K562 (cell line): Measurements from ENCODE around the gene DNAH3. TPM values are rescaled to one million over a fixed set of nuclear protein-coding genes. Genes with fewer than 3 reads are reported as not detected.

ENCODE experiments used
- ATAC-seq: fragments of 200-7000 bp; cut with Tn5 transposase; 3 replicates; pipeline ENCODE4 v1.9.1; 2020; ENCODE audit warnings: moderate library complexity
- BruUV-seq: library from RNA; stranded (reverse); fragments of 400-500 nt; replicated peaks from 2 replicates; lab custom pipeline; 2021; lab: Mats Ljungman, UMichigan
- CTCF ChIA-PET: fragments of 300-600 bp; formaldehyde crosslinking; extraction: SDS; loops from one replicate; lab custom pipeline; 2021; ENCODE audit warnings: low intra/inter-chr PET ratio; lab: Yijun Ruan, JAX
- POLR2A ChIA-PET: fragments of 300-600, 350-650 bp; sonication (Branson Sonifier 250); formaldehyde crosslinking; extraction: SDS; loops from one replicate; lab custom pipeline; 2021; ENCODE audit warnings: antibody characterized with exemption, inconsistent platforms; lab: Yijun Ruan, JAX
- DNase-seq, 4 experiments: peaks; one replicate each; pipeline versions ENCODE4 v3.0.0 to v3.0.0-alpha.2; 2011 to 2018; ENCODE audit warnings: low spot score in 3 of 4, mixed read lengths in 3 of 4; ENCODE audit errors: extremely low read depth in 1 of 4
- FAIRE-seq: peaks from 2 replicates; lab custom pipeline; 2011; peaks lifted over from hg19 to GRCh38; lab: Jason Lieb, UNC
- H2AFZ ChIP-seq: 2 replicates; pipeline ENCODE4 v1.6.0; 2011; ENCODE audit warnings: low read depth, low read length, control low read depth, inconsistent platforms
- H3K27ac ChIP-seq: fragments of 200-600 bp; 3 replicates; pipeline ENCODE4 v1.8.0; 2011; ENCODE audit warnings: low read depth, mild to moderate bottlenecking, control low read depth, inconsistent platforms, low read length, moderate library complexity, mixed read lengths; ENCODE audit errors: extremely low read depth
- H3K27me3 ChIP-seq, 2 experiments: fragments of 300-600 bp in 1 of 2; 2 replicates in 1 of 2; 3 replicates in 1 of 2; pipeline versions ENCODE4 v1.6.0 to v1.8.0; 2011; ENCODE audit warnings: inconsistent platforms in 2 of 2, low read length in 2 of 2, mild to moderate bottlenecking in 1 of 2, mixed read lengths in 1 of 2, moderate library complexity in 1 of 2; ENCODE audit not compliant: control insufficient read depth in 2 of 2, insufficient read depth in 2 of 2
- H3K36me3 ChIP-seq: fragments of 300-600 bp; 3 replicates; pipeline ENCODE4 v1.8.0; 2011; ENCODE audit warnings: mild to moderate bottlenecking, low read length, inconsistent platforms; ENCODE audit not compliant: control insufficient read depth, insufficient read depth
- H3K4me1 ChIP-seq, 2 experiments: fragments of 200-600 bp in 1 of 2; replicated peaks in 1 of 2; 2 replicates in 1 of 2; 3 replicates in 1 of 2; pipeline versions ENCODE4 v1.5.1 to v1.8.0; 2011; ENCODE audit warnings: inconsistent platforms in 2 of 2, low read length in 2 of 2, mild to moderate bottlenecking in 1 of 2, mixed read lengths in 1 of 2, moderate library complexity in 1 of 2; ENCODE audit not compliant: control insufficient read depth in 2 of 2, insufficient read depth in 2 of 2
- H3K4me2 ChIP-seq: 2 replicates; pipeline ENCODE4 v1.6.1; 2011; ENCODE audit warnings: low read length, control low read depth, inconsistent platforms, mixed read lengths; ENCODE audit not compliant: insufficient read depth
- H3K4me3 ChIP-seq: fragments of 200-600 bp; sonication (generic), shearing (Covaris generic); 2 replicates; pipeline ENCODE4 v1.5.1; 2016; ENCODE audit warnings: control low read depth, inconsistent platforms
- H3K79me2 ChIP-seq: fragments of 200-600 bp; 3 replicates; pipeline ENCODE4 v1.8.0; 2011; ENCODE audit warnings: low read length, inconsistent platforms; ENCODE audit not compliant: control insufficient read depth, insufficient read depth
- H3K9ac ChIP-seq, 2 experiments: 2 replicates each; pipeline versions ENCODE4 v1.6.0 to v1.6.1; 2011; ENCODE audit warnings: low read depth in 2 of 2, low read length in 2 of 2, control low read depth in 1 of 2, inconsistent platforms in 1 of 2, mild to moderate bottlenecking in 1 of 2, mixed read lengths in 1 of 2; ENCODE audit not compliant: insufficient read depth in 1 of 2
- H3K9me1 ChIP-seq: one replicate; pipeline ENCODE4 v1.6.0; 2011; ENCODE audit warnings: inconsistent platforms, mild to moderate bottlenecking, low read length, moderate library complexity; ENCODE audit not compliant: control insufficient read depth, insufficient read depth
- H3K9me3 ChIP-seq: replicated peaks from 2 replicates; pipeline ENCODE4 v1.5.1; 2011; ENCODE audit warnings: low read depth, low read length, inconsistent platforms; ENCODE audit not compliant: control insufficient read depth, insufficient read depth
- H4K20me1 ChIP-seq: replicated peaks from 2 replicates; pipeline ENCODE4 v1.6.1; 2011; ENCODE audit warnings: low read length, inconsistent platforms, mixed read lengths; ENCODE audit not compliant: control insufficient read depth, insufficient read depth
- ARID1B ChIP-seq: fragments of 450-650 bp; IDR thresholded peaks from 2 replicates; pipeline ENCODE4 v1.6.1; 2016; ENCODE audit warnings: antibody characterized with exemption, mild to moderate bottlenecking, inconsistent platforms
- ATF7 ChIP-seq: fragments of 450-650 bp; IDR thresholded peaks from 2 replicates; pipeline ENCODE4 v1.7.1; 2014; ENCODE audit warnings: mild to moderate bottlenecking, moderate library complexity
- BHLHE40 ChIP-seq: IDR thresholded peaks from 2 replicates; pipeline ENCODE4 v1.6.1; 2011; ENCODE audit warnings: low read length, improper control_type of control experiment
- CGGBP1 ChIP-seq: fragments of 250-450 bp; sonication (Bioruptor Pico); IDR thresholded peaks from 2 replicates; pipeline ENCODE4 v1.9.0; 2021; ENCODE audit warnings: mild to moderate bottlenecking
- KLF13 ChIP-seq: fragments of 450-650 bp; IDR thresholded peaks from 2 replicates; pipeline ENCODE4 v1.6.1; 2016; ENCODE audit warnings: missing genetic modification characterization, low read depth, mild to moderate bottlenecking, missing compliant biosample characterization, moderate library complexity, borderline replicate concordance
- MEF2D ChIP-seq: conservative IDR thresholded peaks from 2 replicates; pipeline ENCODE4 v1.6.1; 2016; ENCODE audit warnings: low read depth, missing genetic modification characterization, missing compliant biosample characterization
- MNT ChIP-seq, 2 experiments: fragments of 450-650 bp; conservative IDR thresholded peaks; 2 replicates each; pipeline ENCODE4 v1.6.1; 2017; ENCODE audit warnings: mild to moderate bottlenecking in 2 of 2, moderate library complexity in 2 of 2
- POLR2A ChIP-seq: fragments of 450-650 bp; conservative IDR thresholded peaks from 2 replicates; pipeline ENCODE4 v1.6.1; 2016
- POLR2H ChIP-seq: IDR thresholded peaks from 2 replicates; pipeline ENCODE4 v1.6.1; 2016; ENCODE audit warnings: missing genetic modification characterization, low read depth, mild to moderate bottlenecking, control low read depth, missing compliant biosample characterization, moderate library complexity
- SMARCA5 ChIP-seq: fragments of 450-650 bp; IDR thresholded peaks from 2 replicates; pipeline ENCODE4 v1.6.1; 2016
- USF1 ChIP-seq: sonication (generic); formaldehyde crosslinking; IDR thresholded peaks from 2 replicates; pipeline ENCODE4 v1.9.0; 2022; ENCODE audit warnings: mild to moderate bottlenecking, missing genetic modification reagents
- ZC3H8 ChIP-seq: fragments of 450-650 bp; IDR thresholded peaks from 2 replicates; pipeline ENCODE4 v1.6.1; 2017
- ZNF24 ChIP-seq: fragments of 450-650 bp; IDR thresholded peaks from 2 replicates; pipeline ENCODE4 v1.6.1; 2016
- ZNF511 ChIP-seq: sonication (generic); formaldehyde crosslinking; IDR thresholded peaks from 2 replicates; pipeline ENCODE4 v1.8.0; 2022; ENCODE audit warnings: mild to moderate bottlenecking, missing genetic modification reagents
- ZNF639 ChIP-seq, 2 experiments: fragments of 200-800 bp in 1 of 2; sonication (Bioruptor generic) in 1 of 2; sonication (generic) in 1 of 2; formaldehyde crosslinking in 1 of 2; IDR thresholded peaks in 1 of 2; conservative IDR thresholded peaks in 1 of 2; 2 replicates each; pipeline versions ENCODE4 v1.5.0 to v1.6.1; 2016 to 2020; ENCODE audit warnings: missing compliant biosample characterization in 1 of 2, missing genetic modification characterization in 1 of 2, missing genetic modification reagents in 1 of 2
- ZNF707 ChIP-seq: fragments of 250-450 bp; sonication (Bioruptor Pico); conservative IDR thresholded peaks from 2 replicates; pipeline ENCODE4 v1.8.0; 2022; ENCODE audit warnings: inconsistent platforms, mild to moderate bottlenecking, moderate library complexity
- WGBS: fragments of 100-300 bp; shearing (Covaris generic); methylation state at CpG from one replicate; pipeline ENCODE4 v1.1.6; 2016; ENCODE audit warnings: low coverage, mixed read lengths; ENCODE audit not compliant: insufficient coverage; ENCODE audit errors: missing lambda C conversion rate; 5-methylcytosine and 5-hydroxymethylcytosine counted together
- in situ Hi-C: fragments of 300-500 bp; cut with MboI; formaldehyde crosslinking; loops from 4 replicates; pipeline ENCODE4 v1.15.0; 2018; ENCODE audit warnings: inconsistent platforms, mixed read lengths
- intact Hi-C: fragments of 100-400 bp; cut with micrococcal nuclease; formaldehyde crosslinking; loops from 2 replicates; pipeline ENCODE4 v1.14.2; 2022
- polyA plus RNA-seq, 8 experiments: library from polyadenylated mRNA; depleted of rRNA in 4 of 8; stranded (reverse) in 5 of 8; unstranded in 3 of 8; fragments of >200 nt; fragmentation: Nextera tagmentation in 2 of 8; fragmentation: Illumina TruSeq in 1 of 8; extraction: Ambion mirVana in 2 of 8; extraction: Trizol in 1 of 8; gene quantifications; 2 replicates each; pipeline versions ENCODE4 v1.2.1 to v1.2.3, GENCODE V29; 2011 to 2014; ENCODE audit warnings: inconsistent platforms in 1 of 8, missing spikeins in 1 of 8
- total RNA-seq, 7 experiments: library from RNA; depleted of rRNA in 6 of 7; stranded (reverse); fragments of >200 nt in 6 of 7; fragmentation: Illumina TruSeq in 2 of 7; extraction: Trizol in 2 of 7; gene quantifications; 2 replicates each; pipeline versions ENCODE4 v1.2.1 to v1.2.3, GENCODE V29; 2011 to 2021; ENCODE audit warnings: low replicate concordance in 1 of 7

DNAH3 gene
- total and polyA plus RNA-seq, 9 of the 15 experiments (the other 6 are each of a cell fraction or from before 2014, with no cell fraction given), result 0.32 to 0.84 (median 0.44) TPM

- TF ChIP-seq MEF2D (tag), result peak; percentile 93
- peak; percentile 34; the same call in 1 of the 2 replicates for TF ChIP-seq ARID1B
- 0 out of 2 replicates have a peak, but pooled peaks have one; percentile 47 for TF ChIP-seq SMARCA5
- peak; percentile 58 for TF ChIP-seq POLR2H (tag)
- TF ChIP-seq ATF7, result peak; percentile 86
- TF ChIP-seq, all 486 proteins: peak for 16; not testable (repeated sequence) for 470
These were observed 220.8 kb downstream of the DNAH3 start (continued) for GRCh38 chr16:20929676-20930364.

- H3K79me2 ChIP-seq, result no peaks in the 10 kb centered on the region
- 65% methylated on average over 3 of the region's 5 CpGs for WGBS
- no peak overlapping the region for H3K9ac ChIP-seq
- no peaks in the 10 kb centered on the region for H4K20me1 ChIP-seq
- no peak overlapping the region for H3K4me2 ChIP-seq
- no TSS peak for BruUV-seq
- POLR2A ChIA-PET, result interaction anchor here (0.7 to 1.3 kb wide), 2 partner anchors 10 kb away, joined by 3 to 5 read pairs; no protein-coding TSS in a partner anchor
- H3K9me1 ChIP-seq, result no peaks in the 10 kb centered on the region
- H3K36me3 ChIP-seq, result no peaks in the 10 kb centered on the region
- peaks cover 0 to 6% of the 10 kb centered on the region in 2 experiments; a peak in 1 of 5 replicates for H3K4me1 ChIP-seq
- no peak overlapping the region for H3K27ac ChIP-seq
- H3K4me3 ChIP-seq, result no peak overlapping the region
- no peak overlapping the region for H2AFZ ChIP-seq
- CTCF ChIA-PET, result no interaction called here
- H3K27me3 ChIP-seq, result peaks cover 2 to 7% of the 10 kb centered on the region in 2 experiments; a peak in 3 of 5 replicates
- no peaks in the 10 kb centered on the region for H3K9me3 ChIP-seq
- in situ Hi-C loops, result no loop called here
- DNase-seq (no peak), FAIRE-seq (peak; percentile 15), ATAC-seq (no peak)
- intact Hi-C loops, result no loop called here
- TF ChIP-seq ZNF511 (CRISPR knock-in tag), result no peak
- TF ChIP-seq ZNF707, result no peak
- TF ChIP-seq ZNF24, result no peak
- TF ChIP-seq BHLHE40, result no peak
- no peak for TF ChIP-seq USF1 (CRISPR knock-in tag)
- TF ChIP-seq KLF13 (tag), result no peak
- no peak for TF ChIP-seq MNT (conservative IDR thresholded peaks at IDR 0.05)
- no peak for TF ChIP-seq ZNF639 (CRISPR knock-in tag; conservative IDR thresholded peaks at IDR 0.05 in 1 of 2, IDR thresholded peaks at IDR 0.05 in 1 of 2)
- TF ChIP-seq POLR2A, result no peak
- no peak for TF ChIP-seq CGGBP1
- TF ChIP-seq ZC3H8, result no peak
These were observed 221.8 kb downstream of the DNAH3 start for GRCh38 chr16:20928774-20929411.
